22Rv1 (cell line): ENCODE data around the gene HIVEP3.

Source experiments
- H3K27ac ChIP-seq: fragments of 450-650 bp; 2 replicates; pipeline ENCODE4 v1.5.1; 2017
- ZFX ChIP-seq: fragments of 450-650 bp; IDR thresholded peaks from 2 replicates; pipeline ENCODE4 v1.6.1; 2017; ENCODE audit warnings: antibody characterized with exemption, borderline replicate concordance
- TF ChIP-seq, protein P1 (sequence below): fragments of 450-650 bp; IDR thresholded peaks from 2 replicates; pipeline ENCODE4 v1.5.1; 2017; ENCODE audit warnings: mild to moderate bottlenecking

Gene HIVEP3

GRCh38 chr1:41611068-41611931 lies 307.4 kb downstream of the HIVEP3 start:
- H3K27ac ChIP-seq: no peak overlapping the region
- no peak for TF ChIP-seq ZFX
- TF ChIP-seq, protein P1, sequence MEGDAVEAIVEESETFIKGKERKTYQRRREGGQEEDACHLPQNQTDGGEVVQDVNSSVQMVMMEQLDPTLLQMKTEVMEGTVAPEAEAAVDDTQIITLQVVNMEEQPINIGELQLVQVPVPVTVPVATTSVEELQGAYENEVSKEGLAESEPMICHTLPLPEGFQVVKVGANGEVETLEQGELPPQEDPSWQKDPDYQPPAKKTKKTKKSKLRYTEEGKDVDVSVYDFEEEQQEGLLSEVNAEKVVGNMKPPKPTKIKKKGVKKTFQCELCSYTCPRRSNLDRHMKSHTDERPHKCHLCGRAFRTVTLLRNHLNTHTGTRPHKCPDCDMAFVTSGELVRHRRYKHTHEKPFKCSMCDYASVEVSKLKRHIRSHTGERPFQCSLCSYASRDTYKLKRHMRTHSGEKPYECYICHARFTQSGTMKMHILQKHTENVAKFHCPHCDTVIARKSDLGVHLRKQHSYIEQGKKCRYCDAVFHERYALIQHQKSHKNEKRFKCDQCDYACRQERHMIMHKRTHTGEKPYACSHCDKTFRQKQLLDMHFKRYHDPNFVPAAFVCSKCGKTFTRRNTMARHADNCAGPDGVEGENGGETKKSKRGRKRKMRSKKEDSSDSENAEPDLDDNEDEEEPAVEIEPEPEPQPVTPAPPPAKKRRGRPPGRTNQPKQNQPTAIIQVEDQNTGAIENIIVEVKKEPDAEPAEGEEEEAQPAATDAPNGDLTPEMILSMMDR: no peak

- H3K27ac ChIP-seq: no peak overlapping the region
- TF ChIP-seq, protein P1: no peak
- TF ChIP-seq ZFX: no peak
These were observed 308.4 kb downstream of the HIVEP3 start for GRCh38 chr1:41610361-41610760.

GRCh38 chr1:41609166-41609883 lies 309.4 kb downstream of the HIVEP3 start:
- H3K27ac ChIP-seq: no peak overlapping the region
- TF ChIP-seq, protein P1: no peak
- no peak for TF ChIP-seq ZFX

DNA sequence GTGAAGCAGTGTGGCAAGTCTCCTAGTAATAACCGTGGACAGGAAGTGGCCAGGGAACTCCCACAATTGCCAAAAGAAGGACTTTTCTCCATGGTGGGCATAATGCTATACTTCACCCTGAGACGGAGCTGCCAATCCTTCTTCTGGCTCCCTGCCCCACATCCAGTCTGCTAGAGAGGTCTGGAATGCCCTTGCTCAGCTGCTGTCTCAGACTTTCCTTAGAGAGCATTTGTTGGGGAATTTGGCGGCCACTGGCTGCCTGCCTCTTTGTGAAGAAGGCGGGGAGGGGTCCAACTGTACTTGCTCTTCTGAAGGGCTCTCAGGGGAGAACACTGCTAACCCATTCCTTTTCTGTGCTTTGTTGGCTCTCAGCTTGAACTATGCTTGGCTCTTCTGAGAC lies 310.5 kb downstream of the HIVEP3 start:
- no peak for TF ChIP-seq ZFX
- TF ChIP-seq, protein P1: no peak
- no peak overlapping the region for H3K27ac ChIP-seq

- no peak overlapping the region for H3K27ac ChIP-seq
- TF ChIP-seq, protein P1: no peak
- TF ChIP-seq ZFX: no peak
These were observed 310.9 kb downstream of the HIVEP3 start for GRCh38 chr1:41607808-41608207.

DNA sequence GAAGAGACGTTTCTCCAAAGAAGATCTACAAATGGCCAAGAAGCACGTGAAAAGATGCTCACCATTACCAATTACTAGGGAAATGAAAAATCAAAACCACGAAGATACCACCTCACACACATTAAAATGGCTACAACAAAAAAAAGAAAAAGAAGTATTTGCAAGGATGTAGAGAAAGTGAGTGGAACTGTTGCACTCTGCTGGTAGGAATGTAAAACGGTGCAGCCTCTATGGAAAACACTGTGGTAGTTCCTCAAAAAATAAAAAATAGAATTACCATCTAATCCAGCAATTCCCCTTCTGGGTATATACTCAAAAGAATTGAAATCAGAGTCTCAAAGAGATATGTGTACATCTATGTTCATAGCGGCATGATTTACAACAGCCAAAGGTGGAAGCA lies 318.8 kb downstream of the HIVEP3 start:
- TF ChIP-seq ZFX: no peak
- TF ChIP-seq, protein P1: peak; percentile 67
- no peak overlapping the region for H3K27ac ChIP-seq

- TF ChIP-seq, protein P1: no peak
- no peak for TF ChIP-seq ZFX
- no peak overlapping the region for H3K27ac ChIP-seq
These were observed 320.4 kb downstream of the HIVEP3 start for GRCh38 chr1:41598325-41598724.
